ENCODE results near the gene NUDT17. TPM values are rescaled to one million over a fixed set of nuclear protein-coding genes. Genes with fewer than 3 reads are reported as not detected.

The NUDT17 gene
- polyA plus RNA-seq, 1 of the 3 experiments (the other 2 are of a cell fraction): 8.1 TPM

DNA sequence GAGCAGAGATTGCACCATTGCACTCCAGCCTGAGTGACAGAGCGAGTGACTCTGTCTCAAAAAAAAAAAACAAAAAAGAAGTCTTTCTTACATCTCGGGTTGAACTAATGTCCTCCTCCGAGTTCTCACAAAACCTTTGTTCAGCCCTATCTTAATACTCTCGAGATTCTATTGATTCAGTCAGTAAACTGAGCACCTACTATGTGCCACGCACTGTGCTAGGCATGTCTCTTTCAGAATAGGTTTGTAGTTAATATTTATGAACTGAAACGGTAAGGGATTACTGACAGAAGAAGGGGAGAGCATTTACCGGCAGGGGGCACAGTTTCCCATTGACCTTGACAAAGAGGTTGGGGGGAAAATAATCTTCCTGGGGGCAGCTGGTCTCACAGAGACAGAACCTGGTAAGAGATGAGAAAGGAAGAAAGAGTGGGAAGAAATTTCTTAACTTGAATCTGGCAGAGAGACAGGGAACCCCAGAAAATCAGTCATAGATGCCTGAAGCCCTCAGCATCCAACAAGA lies 10.1 kb downstream of the NUDT17 start:
- peaks cover 8 to 9% of the 10 kb centered on the region in 2 experiments; a peak in 3 of 4 replicates for H3K4me1 ChIP-seq (ENCODE audit: control insufficient read depth in 1 of 2, insufficient read depth in 2 of 2, low read depth in 1 of 2, low read length in 1 of 2)
- H4K20me1 ChIP-seq (ENCODE audit: insufficient read depth): no peaks in the 10 kb centered on the region; the same call in 1 of the 2 replicates
- ChIA-PET CTCF (interaction anchor here (9.4 kb wide), 1 partner anchor 10 kb away, joined by 162 read pairs; the partner anchor contains the start of gene NUDT17), POLR2A (no interaction called here)
- no peak overlapping the region for H2AFZ ChIP-seq (ENCODE audit: low read depth)
- H3K27ac ChIP-seq (ENCODE audit: low read depth in 2 of 2, low read length in 1 of 2): no peak overlapping the region
- H3K4me2 ChIP-seq: no peak overlapping the region
- TF ChIP-seq, protein P1, sequence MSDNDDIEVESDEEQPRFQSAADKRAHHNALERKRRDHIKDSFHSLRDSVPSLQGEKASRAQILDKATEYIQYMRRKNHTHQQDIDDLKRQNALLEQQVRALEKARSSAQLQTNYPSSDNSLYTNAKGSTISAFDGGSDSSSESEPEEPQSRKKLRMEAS (IDR thresholded peaks at IDR 0.05; ENCODE audit: low read depth): no peak
- TF ChIP-seq RAD21 (IDR thresholded peaks at IDR 0.05; ENCODE audit: low read length) (no peak), TAF1 (IDR thresholded peaks at IDR 0.05; ENCODE audit: borderline replicate concordance, low read depth, low read length) (no peak), YY1 (IDR thresholded peaks at IDR 0.05; ENCODE audit: low read depth) (no peak), TEAD4 (IDR thresholded peaks at IDR 0.05; ENCODE audit: borderline replicate concordance, insufficient read depth) (no peak), EP300 (IDR thresholded peaks at IDR 0.05; ENCODE audit: borderline replicate concordance in 1 of 2, low read depth in 1 of 2, low read length in 1 of 2) (no peak), ELF1 (IDR thresholded peaks at IDR 0.05) (no peak), EZH2phosphoT487 (IDR thresholded peaks at IDR 0.05; ENCODE audit: borderline replicate concordance, low read depth) (no peak), JUND (IDR thresholded peaks at IDR 0.05) (no peak), SIN3A (IDR thresholded peaks at IDR 0.05; ENCODE audit: borderline replicate concordance, low read depth, low read length) (no peak), SMC3 (IDR thresholded peaks at IDR 0.05; ENCODE audit: low read depth, low read length) (no peak), TCF12 (IDR thresholded peaks at IDR 0.05) (no peak), GATA2 (CRISPR knock-in tag; IDR thresholded peaks at IDR 0.05) (no peak)
- TF ChIP-seq, protein P2, sequence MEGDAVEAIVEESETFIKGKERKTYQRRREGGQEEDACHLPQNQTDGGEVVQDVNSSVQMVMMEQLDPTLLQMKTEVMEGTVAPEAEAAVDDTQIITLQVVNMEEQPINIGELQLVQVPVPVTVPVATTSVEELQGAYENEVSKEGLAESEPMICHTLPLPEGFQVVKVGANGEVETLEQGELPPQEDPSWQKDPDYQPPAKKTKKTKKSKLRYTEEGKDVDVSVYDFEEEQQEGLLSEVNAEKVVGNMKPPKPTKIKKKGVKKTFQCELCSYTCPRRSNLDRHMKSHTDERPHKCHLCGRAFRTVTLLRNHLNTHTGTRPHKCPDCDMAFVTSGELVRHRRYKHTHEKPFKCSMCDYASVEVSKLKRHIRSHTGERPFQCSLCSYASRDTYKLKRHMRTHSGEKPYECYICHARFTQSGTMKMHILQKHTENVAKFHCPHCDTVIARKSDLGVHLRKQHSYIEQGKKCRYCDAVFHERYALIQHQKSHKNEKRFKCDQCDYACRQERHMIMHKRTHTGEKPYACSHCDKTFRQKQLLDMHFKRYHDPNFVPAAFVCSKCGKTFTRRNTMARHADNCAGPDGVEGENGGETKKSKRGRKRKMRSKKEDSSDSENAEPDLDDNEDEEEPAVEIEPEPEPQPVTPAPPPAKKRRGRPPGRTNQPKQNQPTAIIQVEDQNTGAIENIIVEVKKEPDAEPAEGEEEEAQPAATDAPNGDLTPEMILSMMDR (IDR thresholded peaks at IDR 0.05): no peak
- TF ChIP-seq, protein P3, sequence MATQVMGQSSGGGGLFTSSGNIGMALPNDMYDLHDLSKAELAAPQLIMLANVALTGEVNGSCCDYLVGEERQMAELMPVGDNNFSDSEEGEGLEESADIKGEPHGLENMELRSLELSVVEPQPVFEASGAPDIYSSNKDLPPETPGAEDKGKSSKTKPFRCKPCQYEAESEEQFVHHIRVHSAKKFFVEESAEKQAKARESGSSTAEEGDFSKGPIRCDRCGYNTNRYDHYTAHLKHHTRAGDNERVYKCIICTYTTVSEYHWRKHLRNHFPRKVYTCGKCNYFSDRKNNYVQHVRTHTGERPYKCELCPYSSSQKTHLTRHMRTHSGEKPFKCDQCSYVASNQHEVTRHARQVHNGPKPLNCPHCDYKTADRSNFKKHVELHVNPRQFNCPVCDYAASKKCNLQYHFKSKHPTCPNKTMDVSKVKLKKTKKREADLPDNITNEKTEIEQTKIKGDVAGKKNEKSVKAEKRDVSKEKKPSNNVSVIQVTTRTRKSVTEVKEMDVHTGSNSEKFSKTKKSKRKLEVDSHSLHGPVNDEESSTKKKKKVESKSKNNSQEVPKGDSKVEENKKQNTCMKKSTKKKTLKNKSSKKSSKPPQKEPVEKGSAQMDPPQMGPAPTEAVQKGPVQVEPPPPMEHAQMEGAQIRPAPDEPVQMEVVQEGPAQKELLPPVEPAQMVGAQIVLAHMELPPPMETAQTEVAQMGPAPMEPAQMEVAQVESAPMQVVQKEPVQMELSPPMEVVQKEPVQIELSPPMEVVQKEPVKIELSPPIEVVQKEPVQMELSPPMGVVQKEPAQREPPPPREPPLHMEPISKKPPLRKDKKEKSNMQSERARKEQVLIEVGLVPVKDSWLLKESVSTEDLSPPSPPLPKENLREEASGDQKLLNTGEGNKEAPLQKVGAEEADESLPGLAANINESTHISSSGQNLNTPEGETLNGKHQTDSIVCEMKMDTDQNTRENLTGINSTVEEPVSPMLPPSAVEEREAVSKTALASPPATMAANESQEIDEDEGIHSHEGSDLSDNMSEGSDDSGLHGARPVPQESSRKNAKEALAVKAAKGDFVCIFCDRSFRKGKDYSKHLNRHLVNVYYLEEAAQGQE (IDR thresholded peaks at IDR 0.05; ENCODE audit: low read depth, low read length): no peak
- TF ChIP-seq, protein P4, sequence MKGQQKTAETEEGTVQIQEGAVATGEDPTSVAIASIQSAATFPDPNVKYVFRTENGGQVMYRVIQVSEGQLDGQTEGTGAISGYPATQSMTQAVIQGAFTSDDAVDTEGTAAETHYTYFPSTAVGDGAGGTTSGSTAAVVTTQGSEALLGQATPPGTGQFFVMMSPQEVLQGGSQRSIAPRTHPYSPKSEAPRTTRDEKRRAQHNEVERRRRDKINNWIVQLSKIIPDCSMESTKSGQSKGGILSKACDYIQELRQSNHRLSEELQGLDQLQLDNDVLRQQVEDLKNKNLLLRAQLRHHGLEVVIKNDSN (IDR thresholded peaks at IDR 0.05; ENCODE audit: borderline replicate concordance, low read depth): no peak
- 86% methylated on average over 7 of the region's 7 CpGs for WGBS (ENCODE audit: low lambda C conversion rate)
- H3K27me3 ChIP-seq (ENCODE audit: insufficient read depth): no peaks in the 10 kb centered on the region
- H3K9ac ChIP-seq: no peak overlapping the region
- H3K9me2 ChIP-seq: no peaks in the 10 kb centered on the region
- no peak overlapping the region for H3K4me3 ChIP-seq (ENCODE audit: low read depth in 2 of 2, low read length in 1 of 2)
- H3K9me3 ChIP-seq: no peaks in the 10 kb centered on the region
- no peak for DNase-seq
- H3K79me2 ChIP-seq (ENCODE audit: insufficient read depth): peaks cover 20% of the 10 kb centered on the region
- H3F3A ChIP-seq (replicated peaks; ENCODE audit: insufficient read depth): peaks cover under 1% of the 10 kb centered on the region
- H3K36me3 ChIP-seq (replicated peaks in 1 of 2; ENCODE audit: control insufficient read depth in 1 of 2, insufficient read depth in 2 of 2, low read length in 1 of 2): peaks cover 37 to 51% of the 10 kb centered on the region in 2 experiments
